Activated T-cell treated with anti-CD3 and anti-CD28 coated beads, Interleukin-2, amount 50 U/mL, for 4 hours (primary cell): Measurements from ENCODE around the gene SOX3. TPM values are rescaled to one million over a fixed set of nuclear protein-coding genes. Genes with fewer than 3 reads are reported as not detected.

Source experiments
- ATAC-seq, 2 donors: fragments of 200-7000 bp; cut with Tn5 transposase; one replicate each; pipeline ENCODE4 v1.10.0; 2021
- DNase-seq: peaks from one replicate; pipeline ENCODE4 v3.0.0-alpha.2; 2020
- H3K27me3 Mint-ChIP-seq: one replicate; pipeline ENCODE4 v1.8.0; 2021; ENCODE audit warnings: low read depth, mixed read lengths
- H3K36me3 Mint-ChIP-seq: one replicate; pipeline ENCODE4 v1.8.0; 2022; ENCODE audit warnings: mixed read lengths; ENCODE audit not compliant: insufficient read depth
- H3K4me1 Mint-ChIP-seq: one replicate; pipeline ENCODE4 v1.8.0; 2021; ENCODE audit warnings: low read depth, mixed read lengths
- H3K4me3 Mint-ChIP-seq: one replicate; pipeline ENCODE4 v1.8.0; 2021; ENCODE audit warnings: mild to moderate bottlenecking, moderate library complexity, mixed read lengths
- H3K9me3 Mint-ChIP-seq: one replicate; pipeline ENCODE4 v1.8.0; 2021; ENCODE audit warnings: mixed read lengths
- total RNA-seq, 3 donors: library from RNA; stranded (reverse); gene quantifications; one replicate each; pipeline ENCODE4 v1.2.1, GENCODE V29; 2021

SOX3 gene
- total RNA-seq: not detected

DNA sequence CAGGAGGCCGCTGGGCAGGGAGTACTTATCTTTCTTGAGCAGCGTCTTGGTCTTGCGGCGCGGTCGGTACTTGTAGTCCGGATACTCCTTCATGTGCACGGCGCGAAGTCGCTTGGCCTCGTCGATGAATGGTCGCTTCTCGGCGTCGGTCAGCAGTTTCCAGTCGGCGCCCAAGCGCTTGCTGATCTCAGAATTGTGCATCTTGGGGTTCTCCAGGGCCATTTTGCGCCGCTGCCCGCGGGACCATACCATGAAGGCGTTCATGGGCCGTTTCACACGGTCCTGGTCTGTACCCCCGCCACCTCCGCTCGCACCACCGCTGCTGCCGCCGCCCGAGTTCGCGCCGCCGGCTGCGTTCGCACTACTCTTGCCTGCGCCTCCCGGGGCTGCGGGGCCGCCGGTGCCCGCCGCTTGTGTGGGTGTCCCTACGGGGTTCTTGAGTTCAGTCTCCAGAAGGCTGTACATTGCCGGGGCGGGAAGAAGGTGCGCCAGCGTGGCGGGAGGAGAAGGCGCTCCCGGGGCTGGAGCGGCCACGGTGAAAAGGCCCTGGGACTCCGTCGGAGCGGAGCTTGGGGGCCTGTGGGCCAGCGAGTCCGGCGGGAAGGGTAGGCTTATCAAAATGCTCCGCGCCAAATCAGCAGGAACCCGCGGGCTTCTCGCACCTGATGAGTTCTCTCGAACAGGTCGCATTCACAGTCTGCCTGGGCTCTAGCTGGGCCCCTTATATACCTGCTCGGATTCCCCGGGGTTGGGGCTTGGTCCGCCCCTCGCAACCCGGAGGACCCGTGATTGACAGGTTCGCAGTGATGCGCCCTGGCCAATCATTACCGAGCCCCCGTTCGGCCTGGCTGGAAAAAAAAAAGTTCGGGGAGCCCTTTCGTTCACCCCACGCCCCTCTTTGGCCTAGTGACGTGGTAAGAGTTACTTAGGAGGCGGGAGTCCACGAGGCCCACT lies at the start of gene SOX3:
TSS of gene SOX3 (minus strand) at position 699 of the 954 bp plus-strand sequence. CDS start at position 690, 9 bp downstream.
- H3K9me3 Mint-ChIP-seq: no peaks in the 10 kb centered on the region
- H3K36me3 Mint-ChIP-seq: no peaks in the 10 kb centered on the region
- H3K4me3 Mint-ChIP-seq: no peak within 1 kb of the TSS
- H3K4me1 Mint-ChIP-seq: peaks cover 2% of the 10 kb centered on the region
- ATAC-seq (peak in 1 of 2 donors; percentile 30), DNase-seq (no peak)
- H3K27me3 Mint-ChIP-seq: peaks cover 62% of the 10 kb centered on the region

- Mint-ChIP-seq H3K36me3 (no peaks in the 10 kb centered on the region), H3K9me3 (no peaks in the 10 kb centered on the region), H3K27me3 (no peaks in the 10 kb centered on the region), H3K4me3 (no peak overlapping the region), H3K4me1 (no peaks in the 10 kb centered on the region)
- DNase-seq (no peak), ATAC-seq (no peak)
Measured at GRCh38 chrX:140548985-140549384, 44.1 kb upstream of the SOX3 start.

DNA sequence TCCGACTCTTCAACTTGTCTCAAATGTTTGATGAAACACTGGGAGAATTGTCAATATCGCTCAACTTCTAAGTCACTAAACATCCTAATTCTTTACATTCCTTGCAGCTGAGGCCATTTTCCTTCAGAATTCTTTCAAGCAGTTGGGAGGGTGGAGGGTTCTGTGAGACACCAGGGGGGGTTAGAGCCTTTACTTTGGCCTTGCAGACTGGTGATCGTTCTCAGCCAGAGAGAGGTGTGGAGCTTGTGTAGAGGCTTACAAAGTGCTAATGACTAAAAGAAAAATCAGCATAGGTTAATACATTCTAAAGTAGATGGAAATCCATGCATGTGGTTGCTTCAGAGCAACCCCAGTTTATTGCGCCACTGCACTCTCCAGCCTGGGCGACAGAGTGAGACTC lies 21.3 kb upstream of the SOX3 start:
- peaks cover 1% of the 10 kb centered on the region for H3K27me3 Mint-ChIP-seq
- no peaks in the 10 kb centered on the region for H3K9me3 Mint-ChIP-seq
- no peaks in the 10 kb centered on the region for H3K36me3 Mint-ChIP-seq
- no peaks in the 10 kb centered on the region for H3K4me1 Mint-ChIP-seq
- no peak for ATAC-seq
- H3K4me3 Mint-ChIP-seq: no peak overlapping the region
- no peak for DNase-seq

DNA sequence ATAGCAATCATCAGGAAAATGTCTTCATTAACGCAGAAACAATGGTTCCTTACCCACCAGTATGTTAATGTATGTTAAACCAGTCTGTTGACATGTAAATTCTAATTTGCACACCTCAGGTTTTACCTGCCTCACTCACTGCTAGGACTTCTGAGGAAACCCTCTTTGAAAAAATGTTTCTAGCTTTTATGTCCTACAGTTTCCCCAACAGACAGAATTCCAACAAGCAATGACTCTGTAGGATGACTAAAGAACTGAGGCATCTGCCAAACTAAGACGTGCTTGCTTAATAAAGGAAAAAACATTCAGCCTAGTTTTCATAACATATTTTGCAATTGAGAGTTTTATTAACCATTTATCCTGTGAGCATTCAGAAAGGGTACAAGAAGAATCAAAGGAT lies 20.6 kb upstream of the SOX3 start:
- Mint-ChIP-seq H3K9me3 (no peaks in the 10 kb centered on the region), H3K4me1 (no peaks in the 10 kb centered on the region), H3K36me3 (no peaks in the 10 kb centered on the region), H3K4me3 (no peak overlapping the region), H3K27me3 (peaks cover 1% of the 10 kb centered on the region)
- no peak for ATAC-seq
- no peak for DNase-seq

DNA sequence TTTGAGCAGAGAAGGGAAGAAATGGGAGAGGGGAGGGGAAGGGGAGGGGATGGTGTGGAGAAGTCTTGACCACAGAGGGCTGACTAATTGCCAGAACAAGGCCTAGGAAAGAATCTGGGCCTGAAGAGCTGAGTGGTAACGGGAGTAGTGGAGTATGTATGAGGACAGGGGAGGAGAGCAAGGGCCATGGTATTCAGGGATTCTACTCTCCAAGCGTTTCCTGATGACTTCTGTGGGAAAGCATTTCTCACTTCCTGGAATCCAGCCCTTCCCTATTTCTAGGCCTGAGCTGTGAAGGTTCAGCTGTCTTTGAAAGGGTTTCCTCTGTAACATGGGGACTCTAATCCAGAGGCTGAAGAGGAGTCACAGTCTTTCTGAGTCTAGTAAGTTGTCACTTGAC lies 19.7 kb upstream of the SOX3 start:
- Mint-ChIP-seq H3K27me3 (peaks cover 1% of the 10 kb centered on the region), H3K4me3 (no peak overlapping the region), H3K4me1 (no peaks in the 10 kb centered on the region), H3K36me3 (no peaks in the 10 kb centered on the region), H3K9me3 (no peaks in the 10 kb centered on the region)
- DNase-seq: no peak
- no peak for ATAC-seq

DNA sequence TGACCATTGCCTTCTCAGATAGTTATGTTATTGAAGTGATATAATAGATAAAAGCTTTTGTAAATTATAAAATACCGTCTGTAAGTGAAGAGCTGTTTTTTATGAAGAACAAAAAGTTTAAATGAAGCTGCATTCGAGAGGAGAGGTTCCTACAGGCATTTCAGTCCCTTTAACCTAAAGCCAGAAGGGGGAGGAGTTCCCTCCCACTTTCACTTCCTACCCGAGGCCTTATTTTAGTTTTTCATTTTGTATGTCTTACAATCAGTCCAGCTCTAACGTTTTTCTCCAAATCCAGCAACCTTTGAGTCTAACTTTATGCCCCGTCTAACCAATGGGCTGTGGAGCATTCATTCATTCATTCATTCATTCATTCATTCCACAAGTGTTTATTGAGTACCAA lies 16.5 kb upstream of the SOX3 start:
- DNase-seq: no peak
- Mint-ChIP-seq H3K4me3 (no peak overlapping the region), H3K9me3 (no peaks in the 10 kb centered on the region), H3K4me1 (no peaks in the 10 kb centered on the region), H3K36me3 (no peaks in the 10 kb centered on the region), H3K27me3 (no peaks in the 10 kb centered on the region)
- no peak for ATAC-seq

DNA sequence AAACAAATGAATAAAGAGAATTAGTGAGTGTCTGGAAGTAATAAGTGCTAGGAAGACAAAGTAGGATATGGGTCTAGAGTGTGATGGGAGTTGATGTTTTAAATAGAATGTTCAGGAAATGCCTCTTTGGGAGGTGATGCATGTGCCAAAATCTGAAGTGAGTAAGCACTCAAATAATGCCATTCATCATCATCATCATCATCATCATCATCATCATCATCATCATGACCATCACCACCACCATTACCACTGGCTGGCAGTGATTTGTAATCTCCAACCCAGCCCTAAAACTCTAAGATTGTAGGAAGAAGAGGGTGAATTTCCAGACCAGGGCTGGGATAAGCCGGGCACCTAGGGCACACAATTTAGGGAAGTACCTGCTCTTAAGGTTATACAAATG lies 9.7 kb upstream of the SOX3 start:
- peaks cover 15% of the 10 kb centered on the region for H3K27me3 Mint-ChIP-seq
- H3K4me3 Mint-ChIP-seq: no peak overlapping the region
- ATAC-seq (no peak), DNase-seq (no peak)
- H3K4me1 Mint-ChIP-seq: no peaks in the 10 kb centered on the region
- no peaks in the 10 kb centered on the region for H3K36me3 Mint-ChIP-seq
- H3K9me3 Mint-ChIP-seq: no peaks in the 10 kb centered on the region

GRCh38 chrX:140510895-140511295 lies 6.0 kb upstream of the SOX3 start:
- ATAC-seq (no peak), DNase-seq (no peak)
- Mint-ChIP-seq H3K9me3 (no peaks in the 10 kb centered on the region), H3K4me3 (no peak overlapping the region), H3K4me1 (no peaks in the 10 kb centered on the region), H3K36me3 (no peaks in the 10 kb centered on the region), H3K27me3 (peaks cover 40% of the 10 kb centered on the region)

DNA sequence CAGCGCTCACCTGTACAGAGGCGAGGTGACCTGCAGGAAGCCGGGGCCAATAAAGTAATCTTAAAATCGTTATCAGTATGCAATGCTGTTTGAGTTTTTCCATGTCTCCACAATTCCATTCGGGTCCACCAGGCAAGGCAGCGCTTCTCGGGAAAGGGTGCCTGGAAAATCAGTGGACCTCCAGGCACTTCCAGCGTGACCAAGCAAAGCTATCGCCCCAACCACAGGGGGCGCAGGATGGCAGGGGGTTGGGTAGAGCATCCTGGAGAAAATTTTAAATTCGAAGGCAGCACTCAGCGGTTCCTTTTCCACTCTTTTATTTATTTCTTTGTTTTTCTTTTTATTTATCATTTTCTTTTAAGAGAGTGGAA lies 5.4 kb upstream of the SOX3 start:
- ATAC-seq: no peak
- H3K36me3 Mint-ChIP-seq: no peaks in the 10 kb centered on the region
- no peaks in the 10 kb centered on the region for H3K9me3 Mint-ChIP-seq
- H3K27me3 Mint-ChIP-seq: peaks cover 43% of the 10 kb centered on the region
- no peak for DNase-seq
- no peak overlapping the region for H3K4me3 Mint-ChIP-seq
- no peaks in the 10 kb centered on the region for H3K4me1 Mint-ChIP-seq

GRCh38 chrX:140509468-140510305 lies 4.8 kb upstream of the SOX3 start:
- Mint-ChIP-seq H3K4me3 (no peak overlapping the region), H3K27me3 (peaks cover 46% of the 10 kb centered on the region), H3K36me3 (no peaks in the 10 kb centered on the region), H3K4me1 (no peaks in the 10 kb centered on the region), H3K9me3 (no peaks in the 10 kb centered on the region)
- no peak for DNase-seq
- ATAC-seq: no peak

DNA sequence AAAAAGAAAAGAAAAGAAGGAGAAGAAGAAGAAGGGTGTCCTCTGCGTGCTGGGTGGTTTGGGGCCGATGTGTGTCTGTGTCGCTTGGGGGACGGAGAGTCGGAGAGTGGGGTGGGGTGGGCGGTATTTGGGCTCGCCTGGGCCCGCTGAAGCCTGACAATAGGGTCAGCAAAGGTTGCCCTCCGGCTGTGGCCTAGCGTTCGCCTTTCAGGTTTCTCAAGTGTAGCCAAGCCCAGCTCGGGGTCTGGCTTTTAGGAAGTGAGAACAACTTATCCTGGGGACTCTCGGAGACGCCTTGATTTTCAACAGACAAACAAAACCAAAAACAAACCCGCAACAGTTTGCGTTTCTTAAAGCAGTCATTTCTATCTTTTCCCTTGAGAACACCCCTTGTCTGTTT lies 4.1 kb upstream of the SOX3 start:
- no peaks in the 10 kb centered on the region for H3K4me1 Mint-ChIP-seq
- H3K4me3 Mint-ChIP-seq: no peak overlapping the region
- peaks cover 46% of the 10 kb centered on the region for H3K27me3 Mint-ChIP-seq
- H3K9me3 Mint-ChIP-seq: no peaks in the 10 kb centered on the region
- H3K36me3 Mint-ChIP-seq: no peaks in the 10 kb centered on the region
- DNase-seq (no peak), ATAC-seq (no peak)

GRCh38 chrX:140507982-140508305 lies 3.1 kb upstream of the SOX3 start:
- Mint-ChIP-seq H3K9me3 (no peaks in the 10 kb centered on the region), H3K36me3 (no peaks in the 10 kb centered on the region), H3K4me1 (peaks cover 2% of the 10 kb centered on the region), H3K27me3 (peaks cover 51% of the 10 kb centered on the region), H3K4me3 (no peak overlapping the region)
- DNase-seq (no peak), ATAC-seq (no peak)

DNA sequence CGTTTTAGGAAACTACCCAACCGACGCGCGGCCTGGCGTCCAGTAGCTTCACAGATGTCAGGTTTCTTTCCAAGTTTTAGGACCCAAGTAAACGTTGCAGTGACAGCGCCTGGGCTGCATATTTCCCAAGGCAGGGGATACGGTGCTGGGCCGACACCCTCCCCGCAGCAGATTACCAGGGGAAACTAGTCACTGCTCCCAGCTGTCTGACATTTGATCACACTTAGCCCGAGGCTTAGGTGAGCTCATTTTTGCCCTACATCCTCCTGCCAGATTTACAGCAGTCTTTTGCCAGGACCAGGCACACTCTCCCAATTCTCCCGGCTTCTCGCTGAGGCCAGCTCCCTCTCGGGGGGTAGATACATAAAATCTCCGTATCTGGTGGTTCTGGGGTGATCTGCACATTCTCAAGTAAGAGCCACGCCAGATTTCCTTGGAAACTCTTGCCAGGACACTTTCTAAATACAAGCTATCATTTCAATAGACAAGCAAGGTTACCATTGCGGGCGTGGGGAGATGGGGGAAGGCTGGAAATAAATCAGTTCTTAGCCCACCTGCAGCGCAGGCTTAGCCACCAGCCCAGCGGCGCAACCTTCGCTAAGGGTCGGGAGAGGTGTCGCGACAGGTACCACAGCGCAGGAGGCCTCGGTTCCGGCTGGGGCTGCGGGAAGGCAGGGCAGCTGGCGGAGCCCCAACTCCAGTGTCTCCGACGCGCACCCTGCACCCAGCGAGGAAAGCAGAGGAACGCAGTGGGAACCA lies 2.5 kb upstream of the SOX3 start:
- DNase-seq (no peak), ATAC-seq (no peak)
- Mint-ChIP-seq H3K9me3 (no peaks in the 10 kb centered on the region), H3K4me1 (peaks cover 2% of the 10 kb centered on the region), H3K4me3 (no peak overlapping the region), H3K27me3 (peaks cover 55% of the 10 kb centered on the region), H3K36me3 (no peaks in the 10 kb centered on the region)
